Measurements from ENCODE around the gene ZFAND3.

Gene ZFAND3

DNA sequence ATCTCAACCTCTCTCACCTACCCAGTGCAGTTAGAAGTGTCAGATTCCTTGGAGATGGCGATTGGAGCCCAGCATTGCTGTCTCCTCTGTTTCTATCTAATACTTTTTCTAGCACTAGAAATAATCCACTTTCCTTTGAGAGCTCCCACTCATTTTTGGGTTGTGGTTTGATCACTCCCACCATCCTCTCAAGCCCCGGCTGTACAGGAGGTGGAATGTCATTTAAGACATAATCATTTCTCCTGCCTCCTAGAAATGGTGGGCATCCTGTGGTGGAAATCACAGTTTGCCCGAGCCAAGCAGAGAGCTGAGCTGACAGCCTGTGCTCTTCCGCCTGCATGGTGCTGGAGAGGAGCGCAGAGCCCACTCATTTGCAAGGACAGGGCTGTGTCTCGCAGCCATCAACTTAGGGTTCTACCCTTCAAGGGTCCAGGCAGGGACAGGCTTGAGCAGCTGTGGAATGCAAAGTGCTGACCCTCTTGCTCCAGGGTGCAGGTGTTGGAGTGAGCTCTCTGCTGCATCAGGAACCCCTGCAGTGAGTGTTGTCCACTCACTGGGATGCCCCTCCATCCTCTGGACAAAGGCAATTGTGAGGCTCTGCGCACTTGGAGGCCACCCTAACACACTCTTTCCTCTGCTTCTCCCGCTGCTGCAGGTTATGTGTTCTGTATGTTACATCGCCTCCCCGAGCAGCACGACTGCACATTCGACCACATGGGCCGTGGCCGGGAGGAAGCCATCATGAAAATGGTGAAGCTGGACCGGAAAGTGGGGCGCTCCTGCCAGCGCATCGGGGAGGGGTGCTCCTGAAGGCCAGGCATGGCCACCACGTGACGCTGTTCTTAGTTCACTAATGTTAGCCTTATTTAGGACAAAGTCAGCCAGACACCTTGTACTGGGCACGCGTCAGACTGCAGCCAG, 332.3 kb downstream of the ZFAND3 start:
- TF ChIP-seq CTCF (conservative IDR thresholded peaks at IDR 0.05; ENCODE audit: low read length) = no peak
- DNase-seq (ENCODE audit: low read depth) = no peak
- H3K4me3 ChIP-seq (ENCODE audit: low read length) = no peak overlapping the region

GRCh38 chr6:38152620-38153019, 333.1 kb downstream of the ZFAND3 start:
- H3K4me3 ChIP-seq (ENCODE audit: low read length) = no peak overlapping the region
- TF ChIP-seq CTCF (conservative IDR thresholded peaks at IDR 0.05; ENCODE audit: low read length) = no peak
- DNase-seq (ENCODE audit: low read depth) = no peak

- TF ChIP-seq CTCF (conservative IDR thresholded peaks at IDR 0.05; ENCODE audit: low read length) = no peak
- no peak for DNase-seq (ENCODE audit: low read depth)
- no peak overlapping the region for H3K4me3 ChIP-seq (ENCODE audit: low read length)
Observed at GRCh38 chr6:38153076-38153797, 333.7 kb downstream of the ZFAND3 start.

DNA sequence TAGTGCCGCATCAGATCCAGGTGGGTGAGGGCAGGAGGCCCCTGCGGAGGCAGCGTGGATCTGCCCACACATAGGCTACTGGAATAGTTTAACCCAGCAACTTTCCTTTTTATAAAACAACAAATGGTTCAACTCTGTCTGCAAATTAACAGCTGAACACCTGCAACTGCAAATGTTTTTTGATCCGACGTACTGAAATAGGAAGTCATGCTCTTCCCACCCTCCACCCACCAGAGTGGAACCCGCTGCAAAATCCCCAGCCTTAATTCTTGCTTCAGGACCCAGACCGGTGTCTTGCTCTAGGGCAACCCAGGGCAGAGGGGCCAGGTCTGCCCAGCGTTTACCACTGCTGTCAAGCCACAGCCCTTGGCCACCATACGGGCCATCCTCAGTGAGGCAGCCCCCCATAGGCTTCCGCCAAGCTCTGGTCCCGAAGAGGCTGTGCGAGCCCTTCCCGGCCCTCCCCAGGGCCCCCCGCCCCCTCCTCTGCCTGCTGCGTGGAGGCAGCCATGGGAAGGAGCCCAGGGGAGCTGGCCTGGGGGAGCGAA, 334.3 kb downstream of the ZFAND3 start:
- no peak overlapping the region for H3K4me3 ChIP-seq (ENCODE audit: low read length)
- TF ChIP-seq CTCF (conservative IDR thresholded peaks at IDR 0.05; ENCODE audit: low read length) = no peak
- no peak for DNase-seq (ENCODE audit: low read depth)

DNA sequence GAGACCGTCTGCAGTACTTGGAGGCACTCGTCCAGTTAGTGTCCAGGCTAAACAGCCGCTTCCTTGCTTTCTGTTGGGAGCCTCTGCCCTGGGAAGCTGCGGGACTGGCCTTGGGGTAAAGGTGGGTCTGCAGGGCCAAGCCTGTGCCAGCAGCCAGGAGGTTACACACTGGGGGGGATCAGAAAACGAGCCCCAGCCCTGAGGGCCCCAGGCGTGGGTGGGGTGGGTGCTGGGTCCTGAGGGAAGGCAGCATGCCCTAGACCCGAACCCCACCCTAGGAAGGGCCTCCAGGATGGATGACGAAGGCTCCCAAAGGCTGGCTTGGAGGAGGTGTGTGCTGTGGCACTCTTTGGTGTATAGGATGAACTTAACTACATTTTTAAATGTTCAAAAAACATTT, 335.2 kb downstream of the ZFAND3 start:
- no peak for DNase-seq (ENCODE audit: low read depth)
- H3K4me3 ChIP-seq (ENCODE audit: low read length) = no peak overlapping the region
- no peak for TF ChIP-seq CTCF (conservative IDR thresholded peaks at IDR 0.05; ENCODE audit: low read length)

- no peak overlapping the region for H3K4me3 ChIP-seq (ENCODE audit: low read length)
- TF ChIP-seq CTCF (conservative IDR thresholded peaks at IDR 0.05; ENCODE audit: low read length) = no peak
- no peak for DNase-seq (ENCODE audit: low read depth)
Observed at GRCh38 chr6:38155144-38155543, 335.6 kb downstream of the ZFAND3 start.
